K562 (cell line): ENCODE results near the gene EGLN3. TPM values are rescaled to one million over a fixed set of nuclear protein-coding genes. Genes with fewer than 3 reads are reported as not detected.

Experiments
- ARNT ChIP-seq, 2 experiments: fragments of 450-650 bp; IDR thresholded peaks; 2 replicates each; pipeline ENCODE4 v1.6.1; 2016; ENCODE audit warnings: mild to moderate bottlenecking in 1 of 2
- BHLHE40 ChIP-seq: IDR thresholded peaks from 2 replicates; pipeline ENCODE4 v1.6.1; 2011; ENCODE audit warnings: low read length, improper control_type of control experiment
- CBFA2T3 ChIP-seq: fragments of 450-650 bp; IDR thresholded peaks from 2 replicates; pipeline ENCODE4 v1.6.1; 2017
- CREB3L1 ChIP-seq: fragments of 450-650 bp; IDR thresholded peaks from 2 replicates; pipeline ENCODE4 v1.6.1; 2014; ENCODE audit warnings: low read depth, mild to moderate bottlenecking, moderate library complexity, borderline replicate concordance
- CTBP1 ChIP-seq: fragments of 450-650 bp; IDR thresholded peaks from 2 replicates; pipeline ENCODE4 v1.6.1; 2016; ENCODE audit warnings: borderline replicate concordance
- ELF1 ChIP-seq: fragments of 200-800 bp; sonication (Bioruptor generic); IDR thresholded peaks from 2 replicates; pipeline ENCODE4 v1.6.1; 2016; ENCODE audit warnings: missing genetic modification characterization, missing compliant biosample characterization
- FOSL1 ChIP-seq: fragments of 200-800 bp; sonication (Bioruptor generic); conservative IDR thresholded peaks from 2 replicates; pipeline ENCODE4 v1.6.1; 2016; ENCODE audit warnings: missing genetic modification characterization, missing compliant biosample characterization
- FOXO4 ChIP-seq: fragments of 450-650 bp; formaldehyde crosslinking; IDR thresholded peaks from 2 replicates; pipeline ENCODE4 v1.4.0; 2020; ENCODE audit warnings: mild to moderate bottlenecking, moderate library complexity
- HDAC3 ChIP-seq: fragments of 450-650 bp; IDR thresholded peaks from 2 replicates; pipeline ENCODE4 v1.6.1; 2018; ENCODE audit warnings: borderline replicate concordance, mild to moderate bottlenecking, moderate library complexity; ENCODE audit not compliant: partially characterized antibody
- KAT8 ChIP-seq: fragments of 450-650 bp; IDR thresholded peaks from 2 replicates; pipeline ENCODE4 v1.6.1; 2016; ENCODE audit warnings: low read depth, mild to moderate bottlenecking
- KLF16 ChIP-seq: IDR thresholded peaks from 2 replicates; pipeline ENCODE4 v1.6.1; 2016; ENCODE audit warnings: antibody characterized with exemption
- LEF1 ChIP-seq: fragments of 450-650 bp; IDR thresholded peaks from 2 replicates; pipeline ENCODE4 v1.6.1; 2016; ENCODE audit warnings: mild to moderate bottlenecking
- MAFK ChIP-seq: IDR thresholded peaks from 2 replicates; pipeline ENCODE4 v1.6.1; 2011; ENCODE audit warnings: low read length, improper control_type of control experiment
- MEF2A ChIP-seq: IDR thresholded peaks from 2 replicates; pipeline ENCODE4 v1.6.1; 2011; ENCODE audit warnings: low read depth, mild to moderate bottlenecking, low read length, moderate library complexity; ENCODE audit not compliant: control insufficient read depth
- MTA2 ChIP-seq: fragments of 450-650 bp; IDR thresholded peaks from 2 replicates; pipeline ENCODE4 v1.6.1; 2016; ENCODE audit warnings: low read depth
- NBN ChIP-seq: fragments of 450-650 bp; IDR thresholded peaks from 2 replicates; pipeline ENCODE4 v1.6.1; 2016; ENCODE audit warnings: low read depth, mild to moderate bottlenecking
- NCOA1 ChIP-seq: fragments of 450-650 bp; IDR thresholded peaks from 2 replicates; pipeline ENCODE4 v1.6.1; 2016; ENCODE audit warnings: low read depth
- PHF8 ChIP-seq: fragments of 200-600 bp; sonication (generic); IDR thresholded peaks from 2 replicates; pipeline ENCODE4 v1.6.1; 2012; ENCODE audit warnings: mixed run types, mild to moderate bottlenecking, inconsistent platforms, low read length, moderate library complexity, borderline replicate concordance
- POLR2AphosphoS2 ChIP-seq: IDR thresholded peaks from 2 replicates; pipeline ENCODE4 v1.6.1; 2012; ENCODE audit warnings: low read length, improper control_type of control experiment
- PRMT5 ChIP-seq: sonication (generic); formaldehyde crosslinking; IDR thresholded peaks from 2 replicates; pipeline ENCODE4 v1.5.0; 2020; ENCODE audit warnings: missing genetic modification reagents
- TAF15 ChIP-seq: fragments of 200-400 bp; formaldehyde crosslinking; IDR thresholded peaks from 2 replicates; pipeline ENCODE4 v1.6.1; 2017; ENCODE audit warnings: mild to moderate bottlenecking, low read depth, low read length, moderate library complexity
- TAF7 ChIP-seq: fragments of 450-650 bp; IDR thresholded peaks from 2 replicates; pipeline ENCODE4 v1.6.1; 2016; ENCODE audit warnings: missing genetic modification characterization, missing compliant biosample characterization
- TEAD1 ChIP-seq, 2 experiments: fragments of 450-650 bp in 1 of 2; sonication (generic) in 1 of 2; formaldehyde crosslinking; IDR thresholded peaks; 2 replicates each; pipeline versions ENCODE4 v1.4.0 to v1.8.0; 2020 to 2022; ENCODE audit warnings: mild to moderate bottlenecking in 2 of 2, missing genetic modification reagents in 1 of 2
- TRIM24 ChIP-seq, 2 experiments: fragments of 450-650 bp; IDR thresholded peaks; 2 replicates each; pipeline ENCODE4 v1.6.1; 2016
- ZNF384 ChIP-seq: IDR thresholded peaks from 2 replicates; pipeline ENCODE4 v1.6.1; 2012; ENCODE audit warnings: low read depth, low read length, improper control_type of control experiment
- ZNF57 ChIP-seq: fragments of 450-650 bp; formaldehyde crosslinking; IDR thresholded peaks from 2 replicates; pipeline ENCODE4 v1.4.0; 2020; ENCODE audit warnings: mild to moderate bottlenecking, moderate library complexity
- polyA plus RNA-seq, 8 experiments: library from polyadenylated mRNA; depleted of rRNA in 4 of 8; stranded (reverse) in 5 of 8; unstranded in 3 of 8; fragments of >200 nt; fragmentation: Nextera tagmentation in 2 of 8; fragmentation: Illumina TruSeq in 1 of 8; extraction: Ambion mirVana in 2 of 8; extraction: Trizol in 1 of 8; gene quantifications; 2 replicates each; pipeline versions ENCODE4 v1.2.1 to v1.2.3, GENCODE V29; 2011 to 2014; ENCODE audit warnings: inconsistent platforms in 1 of 8, missing spikeins in 1 of 8
- total RNA-seq, 7 experiments: library from RNA; depleted of rRNA in 6 of 7; stranded (reverse); fragments of >200 nt in 6 of 7; fragmentation: Illumina TruSeq in 2 of 7; extraction: Trizol in 2 of 7; gene quantifications; 2 replicates each; pipeline versions ENCODE4 v1.2.1 to v1.2.3, GENCODE V29; 2011 to 2021; ENCODE audit warnings: low replicate concordance in 1 of 7
- TF ChIP-seq, protein P1 (sequence below), 2 experiments: fragments of 450-650 bp in 1 of 2; sonication (generic) in 1 of 2; formaldehyde crosslinking in 1 of 2; IDR thresholded peaks in 1 of 2; conservative IDR thresholded peaks in 1 of 2; 2 replicates each; pipeline versions ENCODE4 v1.6.1 to v1.8.1; 2016 to 2023; ENCODE audit warnings: mild to moderate bottlenecking in 2 of 2, moderate library complexity in 2 of 2, inconsistent platforms in 1 of 2, missing genetic modification reagents in 1 of 2

EGLN3 gene
- total and polyA plus RNA-seq, 9 of the 15 experiments (the other 6 are each of a cell fraction or from before 2014, with no cell fraction given): 2.5 to 87.6 (median 5.8) TPM

DNA sequence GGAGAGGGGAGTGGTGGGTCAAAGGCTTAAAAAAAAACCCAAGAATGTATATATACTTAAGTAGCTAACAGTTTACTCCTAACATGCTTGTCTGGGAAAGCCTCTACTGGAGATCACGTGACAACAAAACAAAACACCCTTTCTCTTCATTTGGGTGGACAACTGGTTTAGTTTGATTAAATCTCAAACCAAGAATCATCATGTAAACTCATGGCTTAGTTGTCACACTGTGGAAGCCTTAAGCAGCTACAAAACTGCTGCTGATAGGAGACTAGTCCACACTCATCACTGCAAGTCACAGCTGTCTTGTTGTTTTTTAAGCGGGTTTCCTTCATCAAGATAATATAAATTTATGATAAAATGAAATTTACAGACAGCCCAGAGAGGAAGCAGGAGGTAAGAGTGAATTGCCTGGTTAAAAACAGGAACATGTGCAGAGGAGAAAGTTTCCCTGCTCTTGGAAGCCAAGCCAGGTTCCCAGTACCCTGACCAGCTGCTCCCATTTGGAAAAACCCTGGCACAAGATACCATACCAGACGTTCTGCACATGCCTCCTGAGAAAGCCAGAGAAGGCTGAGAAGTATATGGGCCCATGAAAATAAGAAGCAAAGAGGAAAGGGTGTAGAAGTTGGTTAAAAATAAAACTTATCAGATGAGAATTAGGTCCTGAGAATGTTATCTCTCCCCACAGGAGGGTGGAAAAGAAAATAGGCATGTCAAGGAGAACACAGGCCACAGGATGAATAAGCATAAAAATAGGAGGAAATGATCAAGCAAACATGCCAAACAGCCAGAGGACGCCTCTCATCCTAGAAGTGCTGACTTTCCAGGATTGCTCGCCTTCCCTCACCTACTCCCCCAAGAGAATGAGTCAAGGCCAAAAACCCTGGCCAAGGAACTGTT lies 34.0 kb downstream of the EGLN3 start (continued):
- peak; percentile 69; the same call in 1 of the 2 replicates for TF ChIP-seq BHLHE40
- TF ChIP-seq ELF1: peak; percentile 53; the same call in 1 of the 2 replicates
- TF ChIP-seq KAT8: no peak
- peak; percentile 91 for TF ChIP-seq CBFA2T3
- TF ChIP-seq PRMT5 (CRISPR knock-in tag): no peak
- peak; percentile 80 for TF ChIP-seq MEF2A
- no peak for TF ChIP-seq FOXO4 (CRISPR knock-in tag)
- TF ChIP-seq POLR2AphosphoS2: no peak
- TF ChIP-seq FOSL1: peak; percentile 68
- no peak for TF ChIP-seq TAF15
- TF ChIP-seq PHF8: no peak
- TF ChIP-seq, protein P1, sequence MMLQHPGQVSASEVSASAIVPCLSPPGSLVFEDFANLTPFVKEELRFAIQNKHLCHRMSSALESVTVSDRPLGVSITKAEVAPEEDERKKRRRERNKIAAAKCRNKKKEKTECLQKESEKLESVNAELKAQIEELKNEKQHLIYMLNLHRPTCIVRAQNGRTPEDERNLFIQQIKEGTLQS (IDR thresholded peaks at IDR 0.05): no peak; the same call in 1 of the 2 replicates
- TF ChIP-seq, protein P1 (CRISPR knock-in tag; conservative IDR thresholded peaks at IDR 0.05): no peak
- no peak for TF ChIP-seq TAF7 (tag)
- peak in 1 of 2 experiments; percentile 72; a peak in 3 of 4 replicates for TF ChIP-seq TRIM24 (IDR thresholded peaks at IDR 0.05)
- no peak for TF ChIP-seq CREB3L1
- no peak for TF ChIP-seq ZNF57 (CRISPR knock-in tag)
- TF ChIP-seq LEF1: peak; percentile 84
- peak in 1 of 2 experiments; percentile 32; a peak in 1 of 4 replicates for TF ChIP-seq ARNT (IDR thresholded peaks at IDR 0.05)
- peak; percentile 82 for TF ChIP-seq MAFK
- peak; percentile 73 for TF ChIP-seq MTA2
- peak; percentile 76 for TF ChIP-seq NCOA1
- TF ChIP-seq ZNF384: no peak
- peak; percentile 63 for TF ChIP-seq HDAC3
- peak in 1 of 2 experiments; percentile 87; a peak in 2 of 4 replicates for TF ChIP-seq TEAD1 (CRISPR knock-in tag; IDR thresholded peaks at IDR 0.05)
- TF ChIP-seq CTBP1: peak; percentile 75; the same call in 1 of the 2 replicates
- TF ChIP-seq KLF16: 0 out of 2 replicates have a peak, but pooled peaks have one; percentile 18
- TF ChIP-seq NBN: no peak
